Cardiac muscle cell (in vitro differentiated cells and primary cell): Measurements from ENCODE around the gene SBF1. TPM values are rescaled to one million over a fixed set of nuclear protein-coding genes. Genes with fewer than 3 reads are reported as not detected.

Experiments used
- DNase-seq, 2 donors: peaks; one replicate each; pipeline versions ENCODE4 v3.0.0 to v3.0.0-alpha.2; 2010 to 2017; ENCODE audit warnings: low read depth in 1 of 2, low spot score in 1 of 2
- H3K27ac ChIP-seq: fragments of 200-600 bp; sonication (generic); 2 replicates; pipeline ENCODE4 v1.5.1; 2016
- H3K27me3 ChIP-seq: fragments of 200-600 bp; sonication (generic); 2 replicates; pipeline ENCODE4 v1.6.0; 2016; ENCODE audit warnings: control low read depth
- H3K36me3 ChIP-seq: fragments of 200-600 bp; sonication (generic); 2 replicates; pipeline ENCODE4 v1.5.1; 2016; ENCODE audit warnings: control low read depth
- H3K4me1 ChIP-seq: fragments of 200-600 bp; sonication (generic); 2 replicates; pipeline ENCODE4 v1.8.1; 2017; ENCODE audit warnings: low read depth, mild to moderate bottlenecking, mixed run types
- H3K4me3 ChIP-seq: fragments of 200-600 bp; sonication (generic); 2 replicates; pipeline ENCODE4 v1.5.1; 2016; ENCODE audit warnings: mild to moderate bottlenecking
- H3K9me3 ChIP-seq: fragments of 200-600 bp; sonication (generic); 2 replicates; pipeline ENCODE4 v1.5.1; 2017; ENCODE audit warnings: low read depth, mild to moderate bottlenecking, control low read depth
- polyA plus RNA-seq: library from polyadenylated mRNA; unstranded; fragments of >200 nt; fragmentation: Nextera tagmentation; extraction: Ambion mirVana; gene quantifications from 2 replicates; pipeline ENCODE4 v1.2.1, GENCODE V29; 2016
- total RNA-seq: library from RNA; depleted of rRNA; stranded (reverse); fragments of >200 nt; gene quantifications from 2 replicates; pipeline ENCODE4 v1.2.3, GENCODE V29; 2016
- TF ChIP-seq, protein P1 (sequence below): IDR thresholded peaks from 2 replicates; pipeline ENCODE4 v1.5.1; 2012; ENCODE audit warnings: low read depth, mild to moderate bottlenecking, low read length

SBF1 gene
- total and polyA plus RNA-seq, 2 experiments from 2014 or later = 39.1 to 111 TPM

DNA sequence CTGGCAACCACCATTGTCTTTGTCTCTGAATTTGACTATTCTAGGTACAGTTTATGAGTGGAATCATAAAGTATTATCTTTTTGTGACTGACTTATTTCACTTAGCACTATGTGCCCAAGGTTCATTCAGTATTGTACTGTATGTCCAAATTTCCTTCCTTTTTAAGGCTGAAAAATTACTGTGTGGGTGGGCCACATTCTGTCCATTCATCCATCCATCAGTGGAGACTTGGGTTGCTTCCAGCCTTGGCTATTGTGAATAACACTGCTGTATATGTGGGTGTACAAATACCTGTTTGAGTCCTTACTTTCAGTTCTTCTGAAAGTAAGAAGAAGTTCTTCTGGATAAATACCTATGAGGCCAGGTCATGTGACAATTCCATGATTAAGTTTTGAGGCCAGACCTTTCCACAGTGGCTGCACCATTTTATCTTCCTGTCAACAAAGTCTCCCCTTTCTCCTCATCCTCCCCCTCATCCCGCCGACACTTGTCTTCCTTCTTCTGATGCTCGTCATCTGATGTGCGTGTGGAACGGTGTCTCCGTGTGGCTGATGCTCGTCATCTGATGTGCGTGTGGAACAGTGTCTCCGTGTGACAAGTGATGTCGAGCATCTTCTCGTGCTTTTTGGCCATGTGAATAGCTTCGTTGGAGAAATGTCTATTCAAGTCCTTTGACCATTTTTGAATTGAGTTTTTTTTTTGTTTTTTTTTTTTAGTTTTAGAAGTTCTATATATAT lies 49.5 kb downstream of the SBF1 start:
- no peak for DNase-seq
- Histone ChIP-seq H3K9me3 (no peaks in the 10 kb centered on the region), H3K4me1 (no peaks in the 10 kb centered on the region), H3K4me3 (no peak overlapping the region), H3K27me3 (no peaks in the 10 kb centered on the region), H3K36me3 (peaks cover 53% of the 10 kb centered on the region), H3K27ac (no peak overlapping the region)
- TF ChIP-seq, protein P1, sequence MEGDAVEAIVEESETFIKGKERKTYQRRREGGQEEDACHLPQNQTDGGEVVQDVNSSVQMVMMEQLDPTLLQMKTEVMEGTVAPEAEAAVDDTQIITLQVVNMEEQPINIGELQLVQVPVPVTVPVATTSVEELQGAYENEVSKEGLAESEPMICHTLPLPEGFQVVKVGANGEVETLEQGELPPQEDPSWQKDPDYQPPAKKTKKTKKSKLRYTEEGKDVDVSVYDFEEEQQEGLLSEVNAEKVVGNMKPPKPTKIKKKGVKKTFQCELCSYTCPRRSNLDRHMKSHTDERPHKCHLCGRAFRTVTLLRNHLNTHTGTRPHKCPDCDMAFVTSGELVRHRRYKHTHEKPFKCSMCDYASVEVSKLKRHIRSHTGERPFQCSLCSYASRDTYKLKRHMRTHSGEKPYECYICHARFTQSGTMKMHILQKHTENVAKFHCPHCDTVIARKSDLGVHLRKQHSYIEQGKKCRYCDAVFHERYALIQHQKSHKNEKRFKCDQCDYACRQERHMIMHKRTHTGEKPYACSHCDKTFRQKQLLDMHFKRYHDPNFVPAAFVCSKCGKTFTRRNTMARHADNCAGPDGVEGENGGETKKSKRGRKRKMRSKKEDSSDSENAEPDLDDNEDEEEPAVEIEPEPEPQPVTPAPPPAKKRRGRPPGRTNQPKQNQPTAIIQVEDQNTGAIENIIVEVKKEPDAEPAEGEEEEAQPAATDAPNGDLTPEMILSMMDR = no peak

GRCh38 chr22:50423956-50424355 lies 50.9 kb downstream of the SBF1 start:
- no peaks in the 10 kb centered on the region for H3K27me3 ChIP-seq
- no peaks in the 10 kb centered on the region for H3K4me1 ChIP-seq
- TF ChIP-seq, protein P1 = no peak
- no peak for DNase-seq
- no peak overlapping the region for H3K4me3 ChIP-seq
- no peaks in the 10 kb centered on the region for H3K9me3 ChIP-seq
- H3K27ac ChIP-seq = no peak overlapping the region
- H3K36me3 ChIP-seq = peaks cover 53% of the 10 kb centered on the region

- Histone ChIP-seq H3K4me3 (no peak overlapping the region), H3K4me1 (no peaks in the 10 kb centered on the region), H3K9me3 (no peaks in the 10 kb centered on the region), H3K27ac (no peak overlapping the region), H3K36me3 (peaks cover 52% of the 10 kb centered on the region), H3K27me3 (no peaks in the 10 kb centered on the region)
- no peak for DNase-seq
- TF ChIP-seq, protein P1 = no peak
Observed at GRCh38 chr22:50422961-50423815, 51.6 kb downstream of the SBF1 start.

DNA sequence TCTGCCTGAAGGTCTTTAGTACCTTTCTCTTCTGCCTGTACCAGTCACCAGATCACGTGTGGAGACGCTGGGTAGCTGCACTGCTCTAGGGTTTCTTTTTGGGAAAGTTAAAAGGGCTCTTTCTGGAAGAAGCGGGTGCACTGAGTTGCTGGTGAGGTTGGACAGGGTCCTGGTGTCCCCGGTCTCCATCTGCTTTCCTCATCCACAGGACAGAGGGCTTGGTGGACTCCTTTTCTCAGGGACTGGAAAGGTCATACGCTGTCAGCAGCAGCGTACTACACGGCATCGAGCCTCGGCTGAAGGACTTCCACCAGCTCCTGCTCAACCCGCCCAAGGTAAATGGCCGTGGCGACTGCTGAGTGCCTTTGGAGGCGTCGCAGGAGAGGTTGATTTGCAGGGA lies 52.8 kb downstream of the SBF1 start:
- Histone ChIP-seq H3K4me3 (no peak overlapping the region), H3K27me3 (no peaks in the 10 kb centered on the region), H3K4me1 (no peaks in the 10 kb centered on the region), H3K27ac (no peak overlapping the region), H3K36me3 (peaks cover 50% of the 10 kb centered on the region), H3K9me3 (no peaks in the 10 kb centered on the region)
- TF ChIP-seq, protein P1 = no peak
- DNase-seq = no peak

GRCh38 chr22:50420581-50420980 lies 54.3 kb downstream of the SBF1 start:
- Histone ChIP-seq H3K36me3 (peaks cover 64% of the 10 kb centered on the region), H3K4me3 (no peak overlapping the region), H3K27ac (no peak overlapping the region), H3K9me3 (no peaks in the 10 kb centered on the region), H3K27me3 (no peaks in the 10 kb centered on the region), H3K4me1 (no peaks in the 10 kb centered on the region)
- no peak for DNase-seq
- TF ChIP-seq, protein P1 = no peak
